Liver (tissue), 9 donors: ENCODE results near the gene BCAP31. TPM values are rescaled to one million over a fixed set of nuclear protein-coding genes. Genes with fewer than 3 reads are reported as not detected.

Source experiments
- DNase-seq: peaks from one replicate; pipeline ENCODE4 v3.0.0-alpha.2; 2017; ENCODE audit warnings: low spot score
- H3K27ac ChIP-seq, 2 donors: one replicate each; pipeline ENCODE4 v1.7.0; 2013; ENCODE audit warnings: inconsistent platforms in 2 of 2, low read length in 2 of 2, control low read depth in 1 of 2, low read depth in 1 of 2, mild to moderate bottlenecking in 1 of 2
- H3K27me3 ChIP-seq, 4 donors: one replicate each; pipeline versions ENCODE4 v1.6.1 to v1.7.0; 2013; ENCODE audit warnings: low read length in 3 of 4, inconsistent platforms in 1 of 4, mild to moderate bottlenecking in 1 of 4, moderate library complexity in 1 of 4; ENCODE audit not compliant: control insufficient read depth in 4 of 4, insufficient read depth in 4 of 4
- H3K36me3 ChIP-seq, 4 donors: one replicate each; pipeline versions ENCODE4 v1.6.1 to v1.7.0; 2013; ENCODE audit warnings: low read length in 3 of 4, mild to moderate bottlenecking in 3 of 4, low read depth in 1 of 4, moderate library complexity in 1 of 4; ENCODE audit not compliant: control insufficient read depth in 4 of 4, insufficient read depth in 3 of 4
- H3K4me1 ChIP-seq, 4 donors: one replicate each; pipeline versions ENCODE4 v1.6.1 to v1.7.0; 2013; ENCODE audit warnings: low read length in 3 of 4, mild to moderate bottlenecking in 3 of 4, moderate library complexity in 1 of 4; ENCODE audit not compliant: control insufficient read depth in 4 of 4, insufficient read depth in 4 of 4
- H3K4me3 ChIP-seq, 3 donors: one replicate each; pipeline versions ENCODE4 v1.6.1 to v1.7.0; 2013; ENCODE audit warnings: low read length in 3 of 3, control low read depth in 1 of 3, low read depth in 1 of 3, mild to moderate bottlenecking in 1 of 3
- H3K9ac ChIP-seq, 2 donors: one replicate each; pipeline ENCODE4 v1.7.0; 2013; ENCODE audit warnings: low read length in 2 of 2, mild to moderate bottlenecking in 2 of 2, moderate library complexity in 2 of 2, control low read depth in 1 of 2, low read depth in 1 of 2
- H3K9me3 ChIP-seq, 4 donors: one replicate each; pipeline versions ENCODE4 v1.6.1 to v1.7.0; 2013; ENCODE audit warnings: low read length in 3 of 4; ENCODE audit not compliant: control insufficient read depth in 4 of 4
- EGR1 ChIP-seq, 2 donors: IDR thresholded peaks; 2 replicates each; pipeline ENCODE4 v1.6.1; 2016 to 2018; ENCODE audit warnings: antibody characterized with exemption in 2 of 2, low read depth in 2 of 2
- FOXA1 ChIP-seq: IDR thresholded peaks from 2 replicates; pipeline ENCODE4 v1.6.1; 2016; ENCODE audit warnings: antibody characterized with exemption
- FOXA2 ChIP-seq: IDR thresholded peaks from 2 replicates; pipeline ENCODE4 v1.6.1; 2016; ENCODE audit warnings: antibody characterized with exemption
- GABPA ChIP-seq, 2 donors: IDR thresholded peaks in 1 of 2; conservative IDR thresholded peaks in 1 of 2; 2 replicates each; pipeline ENCODE4 v1.6.1; 2016; ENCODE audit warnings: antibody characterized with exemption in 2 of 2, mild to moderate bottlenecking in 1 of 2, moderate library complexity in 1 of 2
- HNF4A ChIP-seq, 2 donors: conservative IDR thresholded peaks; 2 replicates each; pipeline ENCODE4 v1.6.1; 2016; ENCODE audit warnings: antibody characterized with exemption in 2 of 2, mild to moderate bottlenecking in 2 of 2
- HNF4G ChIP-seq: IDR thresholded peaks from 2 replicates; pipeline ENCODE4 v1.6.1; 2016; ENCODE audit warnings: antibody characterized with exemption
- JUND ChIP-seq, 2 donors: IDR thresholded peaks; 2 replicates each; pipeline ENCODE4 v1.6.1; 2016; ENCODE audit warnings: antibody characterized with exemption in 2 of 2
- NR2F2 ChIP-seq: IDR thresholded peaks from 2 replicates; pipeline ENCODE4 v1.6.1; 2016; ENCODE audit warnings: antibody characterized with exemption
- RAD21 ChIP-seq, 2 donors: IDR thresholded peaks; 2 replicates each; pipeline ENCODE4 v1.6.1; 2016; ENCODE audit warnings: antibody characterized with exemption in 2 of 2, mild to moderate bottlenecking in 2 of 2
- RXRA ChIP-seq, 2 donors: IDR thresholded peaks; 2 replicates each; pipeline ENCODE4 v1.6.1; 2017 to 2018; ENCODE audit warnings: antibody characterized with exemption in 2 of 2, mild to moderate bottlenecking in 1 of 2
- SP1 ChIP-seq: IDR thresholded peaks from 2 replicates; pipeline ENCODE4 v1.6.1; 2018; ENCODE audit warnings: antibody characterized with exemption, mild to moderate bottlenecking
- YY1 ChIP-seq: IDR thresholded peaks from 2 replicates; pipeline ENCODE4 v1.6.1; 2016; ENCODE audit warnings: antibody characterized with exemption, mild to moderate bottlenecking
- WGBS: extraction: QIAGEN DNeasy Blood & Tissue Kit; methylation state at CpG from one replicate; pipeline ENCODE4 v1.1.7; 2013; 5-methylcytosine and 5-hydroxymethylcytosine counted together
- polyA plus RNA-seq, 2 donors: library from polyadenylated mRNA; stranded (reverse) in 1 of 2; unstranded in 1 of 2; fragments of 200-250 nt in 1 of 2; fragments of >200 nt in 1 of 2; fragmentation: Nextera tagmentation in 1 of 2; extraction: Ambion mirVana in 1 of 2; gene quantifications; one replicate each; pipeline versions ENCODE4 v1.2.1 to v1.2.3, GENCODE V29; 2013 to 2015
- total RNA-seq, 2 donors: library from RNA; depleted of rRNA; stranded (reverse); fragments of >200 nt; gene quantifications; one replicate each; pipeline ENCODE4 v1.2.3, GENCODE V29; 2014
- TF ChIP-seq, protein P1 (sequence below): fragments of 150-350 bp; IDR thresholded peaks from 2 replicates; pipeline ENCODE4 v1.5.1; 2017; ENCODE audit warnings: improper control_type of control experiment, low read depth, low read length; ENCODE audit not compliant: missing input control
- TF ChIP-seq, protein P2 (sequence below): IDR thresholded peaks from 2 replicates; pipeline ENCODE4 v1.6.1; 2016; ENCODE audit warnings: antibody characterized with exemption
- TF ChIP-seq, protein P3 (sequence below): IDR thresholded peaks from 2 replicates; pipeline ENCODE4 v1.6.1; 2016; ENCODE audit warnings: antibody characterized with exemption, mild to moderate bottlenecking
- TF ChIP-seq, protein P4 (sequence below): IDR thresholded peaks from 2 replicates; pipeline ENCODE4 v1.6.1; 2016; ENCODE audit warnings: antibody characterized with exemption
- TF ChIP-seq, protein P5 (sequence below): IDR thresholded peaks from 2 replicates; pipeline ENCODE4 v1.6.1; 2016; ENCODE audit warnings: antibody characterized with exemption
- donor health status: healthy.
- donor health status: healthy.
- donor health status: healthy.
- donor health status: healthy.
- donor health status: healthy.

Gene BCAP31
- total and polyA plus RNA-seq, 4 donors, result 64.6 to 158 (median 119) TPM

DNA sequence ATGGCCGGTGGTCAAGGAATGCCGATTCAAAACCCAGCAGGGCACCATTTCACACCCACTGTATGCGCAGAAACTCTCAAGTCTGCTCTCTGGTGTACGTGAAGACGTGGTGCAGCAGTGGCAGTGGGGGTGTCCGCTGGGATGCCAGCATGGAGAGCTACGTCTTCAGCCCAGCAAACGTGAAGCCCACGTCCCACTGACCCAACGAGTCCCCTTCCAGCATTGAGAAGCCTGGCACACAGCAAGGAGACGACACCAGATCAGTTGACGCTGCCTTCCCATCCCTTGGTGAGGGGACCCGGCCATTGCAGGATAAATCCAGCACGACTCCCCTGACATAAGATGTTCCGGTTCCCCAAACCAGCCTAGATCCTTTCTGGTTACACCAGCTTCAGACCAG, 37.7 kb upstream of the BCAP31 start:
- H3K4me1 ChIP-seq, result peaks cover 0 to 7% (median 0%) of the 10 kb centered on the region in 4 donors
- no peak overlapping the region for H3K27ac ChIP-seq
- H3K9ac ChIP-seq, result no peak overlapping the region
- no peaks in the 10 kb centered on the region for H3K27me3 ChIP-seq
- H3K4me3 ChIP-seq, result no peak overlapping the region
- TF ChIP-seq HNF4A (conservative IDR thresholded peaks at IDR 0.05) (no peak), NR2F2 (no peak), RAD21 (IDR thresholded peaks at IDR 0.05) (no peak), JUND (IDR thresholded peaks at IDR 0.05) (no peak), SP1 (no peak), FOXA1 (no peak), RXRA (IDR thresholded peaks at IDR 0.05) (no peak), FOXA2 (no peak), GABPA (IDR thresholded peaks at IDR 0.05 in 1 of 2, conservative IDR thresholded peaks at IDR 0.05 in 1 of 2) (no peak), YY1 (no peak), EGR1 (IDR thresholded peaks at IDR 0.05; ENCODE audit: low read depth in 2 of 2) (no peak), HNF4G (no peak)
- TF ChIP-seq, protein P1, sequence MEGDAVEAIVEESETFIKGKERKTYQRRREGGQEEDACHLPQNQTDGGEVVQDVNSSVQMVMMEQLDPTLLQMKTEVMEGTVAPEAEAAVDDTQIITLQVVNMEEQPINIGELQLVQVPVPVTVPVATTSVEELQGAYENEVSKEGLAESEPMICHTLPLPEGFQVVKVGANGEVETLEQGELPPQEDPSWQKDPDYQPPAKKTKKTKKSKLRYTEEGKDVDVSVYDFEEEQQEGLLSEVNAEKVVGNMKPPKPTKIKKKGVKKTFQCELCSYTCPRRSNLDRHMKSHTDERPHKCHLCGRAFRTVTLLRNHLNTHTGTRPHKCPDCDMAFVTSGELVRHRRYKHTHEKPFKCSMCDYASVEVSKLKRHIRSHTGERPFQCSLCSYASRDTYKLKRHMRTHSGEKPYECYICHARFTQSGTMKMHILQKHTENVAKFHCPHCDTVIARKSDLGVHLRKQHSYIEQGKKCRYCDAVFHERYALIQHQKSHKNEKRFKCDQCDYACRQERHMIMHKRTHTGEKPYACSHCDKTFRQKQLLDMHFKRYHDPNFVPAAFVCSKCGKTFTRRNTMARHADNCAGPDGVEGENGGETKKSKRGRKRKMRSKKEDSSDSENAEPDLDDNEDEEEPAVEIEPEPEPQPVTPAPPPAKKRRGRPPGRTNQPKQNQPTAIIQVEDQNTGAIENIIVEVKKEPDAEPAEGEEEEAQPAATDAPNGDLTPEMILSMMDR, result no peak
- TF ChIP-seq, protein P2, sequence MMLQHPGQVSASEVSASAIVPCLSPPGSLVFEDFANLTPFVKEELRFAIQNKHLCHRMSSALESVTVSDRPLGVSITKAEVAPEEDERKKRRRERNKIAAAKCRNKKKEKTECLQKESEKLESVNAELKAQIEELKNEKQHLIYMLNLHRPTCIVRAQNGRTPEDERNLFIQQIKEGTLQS, result no peak
- TF ChIP-seq, protein P3, sequence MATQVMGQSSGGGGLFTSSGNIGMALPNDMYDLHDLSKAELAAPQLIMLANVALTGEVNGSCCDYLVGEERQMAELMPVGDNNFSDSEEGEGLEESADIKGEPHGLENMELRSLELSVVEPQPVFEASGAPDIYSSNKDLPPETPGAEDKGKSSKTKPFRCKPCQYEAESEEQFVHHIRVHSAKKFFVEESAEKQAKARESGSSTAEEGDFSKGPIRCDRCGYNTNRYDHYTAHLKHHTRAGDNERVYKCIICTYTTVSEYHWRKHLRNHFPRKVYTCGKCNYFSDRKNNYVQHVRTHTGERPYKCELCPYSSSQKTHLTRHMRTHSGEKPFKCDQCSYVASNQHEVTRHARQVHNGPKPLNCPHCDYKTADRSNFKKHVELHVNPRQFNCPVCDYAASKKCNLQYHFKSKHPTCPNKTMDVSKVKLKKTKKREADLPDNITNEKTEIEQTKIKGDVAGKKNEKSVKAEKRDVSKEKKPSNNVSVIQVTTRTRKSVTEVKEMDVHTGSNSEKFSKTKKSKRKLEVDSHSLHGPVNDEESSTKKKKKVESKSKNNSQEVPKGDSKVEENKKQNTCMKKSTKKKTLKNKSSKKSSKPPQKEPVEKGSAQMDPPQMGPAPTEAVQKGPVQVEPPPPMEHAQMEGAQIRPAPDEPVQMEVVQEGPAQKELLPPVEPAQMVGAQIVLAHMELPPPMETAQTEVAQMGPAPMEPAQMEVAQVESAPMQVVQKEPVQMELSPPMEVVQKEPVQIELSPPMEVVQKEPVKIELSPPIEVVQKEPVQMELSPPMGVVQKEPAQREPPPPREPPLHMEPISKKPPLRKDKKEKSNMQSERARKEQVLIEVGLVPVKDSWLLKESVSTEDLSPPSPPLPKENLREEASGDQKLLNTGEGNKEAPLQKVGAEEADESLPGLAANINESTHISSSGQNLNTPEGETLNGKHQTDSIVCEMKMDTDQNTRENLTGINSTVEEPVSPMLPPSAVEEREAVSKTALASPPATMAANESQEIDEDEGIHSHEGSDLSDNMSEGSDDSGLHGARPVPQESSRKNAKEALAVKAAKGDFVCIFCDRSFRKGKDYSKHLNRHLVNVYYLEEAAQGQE, result no peak
- TF ChIP-seq, protein P4, sequence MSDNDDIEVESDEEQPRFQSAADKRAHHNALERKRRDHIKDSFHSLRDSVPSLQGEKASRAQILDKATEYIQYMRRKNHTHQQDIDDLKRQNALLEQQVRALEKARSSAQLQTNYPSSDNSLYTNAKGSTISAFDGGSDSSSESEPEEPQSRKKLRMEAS, result no peak
- TF ChIP-seq, protein P5, sequence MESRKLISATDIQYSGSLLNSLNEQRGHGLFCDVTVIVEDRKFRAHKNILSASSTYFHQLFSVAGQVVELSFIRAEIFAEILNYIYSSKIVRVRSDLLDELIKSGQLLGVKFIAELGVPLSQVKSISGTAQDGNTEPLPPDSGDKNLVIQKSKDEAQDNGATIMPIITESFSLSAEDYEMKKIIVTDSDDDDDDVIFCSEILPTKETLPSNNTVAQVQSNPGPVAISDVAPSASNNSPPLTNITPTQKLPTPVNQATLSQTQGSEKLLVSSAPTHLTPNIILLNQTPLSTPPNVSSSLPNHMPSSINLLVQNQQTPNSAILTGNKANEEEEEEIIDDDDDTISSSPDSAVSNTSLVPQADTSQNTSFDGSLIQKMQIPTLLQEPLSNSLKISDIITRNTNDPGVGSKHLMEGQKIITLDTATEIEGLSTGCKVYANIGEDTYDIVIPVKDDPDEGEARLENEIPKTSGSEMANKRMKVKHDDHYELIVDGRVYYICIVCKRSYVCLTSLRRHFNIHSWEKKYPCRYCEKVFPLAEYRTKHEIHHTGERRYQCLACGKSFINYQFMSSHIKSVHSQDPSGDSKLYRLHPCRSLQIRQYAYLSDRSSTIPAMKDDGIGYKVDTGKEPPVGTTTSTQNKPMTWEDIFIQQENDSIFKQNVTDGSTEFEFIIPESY, result no peak
- no peaks in the 10 kb centered on the region for H3K36me3 ChIP-seq
- 85% methylated on average over 15 of the region's 15 CpGs for WGBS
- no peak for DNase-seq
- no peaks in the 10 kb centered on the region for H3K9me3 ChIP-seq

DNA sequence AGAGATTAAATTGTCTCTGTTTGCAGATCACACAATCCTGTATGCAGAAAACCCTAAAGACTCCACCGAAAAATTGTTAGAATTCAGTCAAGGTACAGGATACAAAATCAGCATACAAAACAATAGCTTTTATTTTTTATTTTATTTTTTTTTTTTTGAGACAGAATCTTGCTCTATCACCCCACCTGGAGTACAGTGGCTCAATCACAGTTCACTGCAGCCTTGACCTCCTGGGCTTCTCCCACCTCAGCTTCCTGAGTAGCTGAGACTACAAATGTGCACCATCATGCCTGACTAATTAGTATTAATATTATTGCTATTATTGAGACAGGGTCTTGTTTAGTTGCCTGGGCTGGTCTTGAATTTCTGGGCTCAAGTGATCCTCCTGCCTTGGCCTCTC, 30.9 kb upstream of the BCAP31 start:
- no peak for DNase-seq
- 97% methylated on average over 1 of the region's 1 CpG for WGBS
- TF ChIP-seq, protein P4, result no peak
- no peak for TF ChIP-seq RXRA (IDR thresholded peaks at IDR 0.05)
- no peak for TF ChIP-seq SP1
- TF ChIP-seq NR2F2, result no peak
- no peak for TF ChIP-seq YY1
- no peak for TF ChIP-seq RAD21 (IDR thresholded peaks at IDR 0.05)
- TF ChIP-seq, protein P3, result no peak
- TF ChIP-seq, protein P5, result no peak
- Histone ChIP-seq H3K4me3 (no peak overlapping the region), H3K9me3 (peaks cover 0 to 4% (median 0%) of the 10 kb centered on the region in 4 donors), H3K4me1 (no peaks in the 10 kb centered on the region), H3K27ac (no peak overlapping the region), H3K36me3 (no peaks in the 10 kb centered on the region), H3K27me3 (no peaks in the 10 kb centered on the region), H3K9ac (no peak overlapping the region)
